ENCODE data around the gene MSS51.

MSS51 gene

DNA sequence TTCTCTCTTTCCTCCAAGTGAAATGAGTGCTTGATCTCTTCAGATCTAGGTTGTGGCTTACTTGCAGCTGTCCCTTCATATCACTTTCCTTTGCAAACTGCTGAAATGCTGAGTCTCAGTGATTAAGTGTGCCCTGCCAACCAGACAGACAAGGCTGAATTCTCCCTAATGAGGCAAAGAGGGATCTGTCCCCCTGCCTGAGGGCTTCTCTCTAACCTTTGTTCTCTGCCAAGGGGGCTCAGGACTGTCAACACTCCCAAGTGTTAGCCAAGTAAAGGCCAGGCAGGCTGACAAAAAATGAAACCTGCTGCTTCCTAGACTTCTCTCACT, at the start of gene MSS51:
MSS51 (minus strand) TSS at position 24 of the 330 bp plus-strand sequence. CDS start 5,277 bp downstream, outside the sequence.
- no peak for DNase-seq (ENCODE audit: extremely low read depth in 1 of 2, low read depth in 1 of 2)

DNA sequence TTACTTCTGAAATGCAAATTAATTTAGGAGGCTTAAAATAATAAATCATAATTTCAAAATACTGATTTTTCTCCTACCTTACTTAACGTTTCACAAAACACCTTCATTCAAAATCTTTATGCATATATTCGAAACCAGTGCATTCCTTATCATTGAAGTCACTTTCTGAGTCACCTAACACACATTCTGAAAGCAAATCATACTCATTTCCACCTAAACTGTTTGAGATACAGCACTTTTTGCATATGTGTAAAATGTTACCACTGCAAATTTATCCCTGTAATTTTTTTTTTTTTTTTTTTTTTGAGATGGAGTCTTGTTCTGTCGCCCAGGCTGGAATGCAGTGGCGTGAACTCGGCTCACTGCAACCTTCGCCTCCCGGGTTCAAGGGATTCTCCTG, 46.8 kb upstream of the MSS51 start:
- DNase-seq (ENCODE audit: extremely low read depth in 1 of 2, low read depth in 1 of 2), result no peak

DNA sequence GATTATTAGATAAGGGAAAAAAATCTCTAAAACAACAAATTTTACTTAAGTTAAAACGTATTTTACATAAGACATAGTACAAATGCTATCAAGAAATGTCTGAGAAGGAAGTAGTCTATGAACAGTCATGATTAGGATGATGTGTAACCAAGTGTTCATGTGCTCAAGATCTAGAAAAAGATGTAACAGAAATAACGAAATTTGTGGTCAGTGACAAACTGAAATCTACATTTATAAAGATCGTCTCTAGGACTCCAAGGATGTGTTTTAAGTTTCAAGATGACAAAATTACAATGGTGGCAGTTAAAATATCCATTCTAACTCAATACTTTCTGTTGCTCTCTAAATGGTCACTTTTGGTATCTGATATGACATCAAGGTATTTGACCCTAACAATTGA, 45.3 kb upstream of the MSS51 start:
- DNase-seq (ENCODE audit: extremely low read depth in 1 of 2, low read depth in 1 of 2), result no peak

DNA sequence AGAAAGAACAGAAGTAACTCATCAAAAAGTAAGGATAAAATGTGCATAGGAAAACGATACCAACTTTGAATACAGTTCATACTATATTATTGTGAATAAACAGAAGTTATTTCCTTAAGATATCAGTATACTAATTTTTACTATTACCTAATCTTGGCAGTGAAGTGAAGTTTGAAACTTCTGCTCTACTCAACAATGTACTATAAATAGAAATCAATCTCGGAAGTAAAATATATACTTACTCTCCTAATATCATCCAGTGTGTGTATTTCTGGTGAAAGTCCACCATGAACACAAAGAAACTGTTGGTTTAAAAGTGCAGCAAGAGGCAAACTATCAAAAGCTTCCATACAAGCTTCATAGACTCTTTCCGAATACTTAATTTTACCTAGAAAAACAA, 37.9 kb upstream of the MSS51 start:
- DNase-seq (ENCODE audit: extremely low read depth in 1 of 2, low read depth in 1 of 2), result no peak

DNA sequence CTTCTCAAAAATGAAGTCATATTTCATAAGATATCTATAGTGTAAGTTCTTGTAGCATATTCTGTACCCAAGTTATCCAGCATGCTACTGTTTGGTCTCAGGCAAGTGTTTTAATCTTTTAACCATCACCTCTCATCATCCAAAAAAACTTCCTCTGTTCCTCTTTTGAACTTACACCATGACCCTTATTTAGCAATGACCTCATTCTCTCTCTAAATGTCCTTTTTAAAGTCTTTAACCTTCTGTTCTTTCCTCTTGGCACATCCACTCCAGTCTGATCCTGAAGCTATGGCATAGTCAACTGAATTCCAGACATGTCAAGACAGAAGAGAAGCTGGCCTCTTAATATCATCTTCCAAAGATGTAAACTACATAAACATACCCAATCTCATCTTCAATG, 36.2 kb upstream of the MSS51 start:
- no peak for DNase-seq (ENCODE audit: extremely low read depth in 1 of 2, low read depth in 1 of 2)

DNA sequence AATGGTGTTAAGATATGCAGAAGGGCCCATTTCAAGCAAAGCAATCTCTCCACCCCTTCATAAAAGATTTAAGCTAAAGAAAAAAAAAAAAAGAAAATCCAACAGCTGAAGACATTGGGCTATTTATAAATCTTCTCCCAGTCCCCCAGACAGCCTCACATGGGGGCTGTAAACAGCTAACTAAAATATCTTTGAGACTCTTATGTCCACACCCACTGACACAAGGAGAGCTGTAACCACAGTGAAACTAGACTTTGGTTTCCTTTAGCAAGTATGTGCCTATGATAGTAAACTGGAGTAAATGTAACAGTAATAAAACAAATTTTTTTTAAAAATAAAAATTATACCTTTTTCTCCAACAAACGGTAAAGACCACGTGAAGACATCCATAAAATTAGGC, 33.8 kb upstream of the MSS51 start:
- DNase-seq (ENCODE audit: extremely low read depth in 1 of 2, low read depth in 1 of 2), result no peak

DNA sequence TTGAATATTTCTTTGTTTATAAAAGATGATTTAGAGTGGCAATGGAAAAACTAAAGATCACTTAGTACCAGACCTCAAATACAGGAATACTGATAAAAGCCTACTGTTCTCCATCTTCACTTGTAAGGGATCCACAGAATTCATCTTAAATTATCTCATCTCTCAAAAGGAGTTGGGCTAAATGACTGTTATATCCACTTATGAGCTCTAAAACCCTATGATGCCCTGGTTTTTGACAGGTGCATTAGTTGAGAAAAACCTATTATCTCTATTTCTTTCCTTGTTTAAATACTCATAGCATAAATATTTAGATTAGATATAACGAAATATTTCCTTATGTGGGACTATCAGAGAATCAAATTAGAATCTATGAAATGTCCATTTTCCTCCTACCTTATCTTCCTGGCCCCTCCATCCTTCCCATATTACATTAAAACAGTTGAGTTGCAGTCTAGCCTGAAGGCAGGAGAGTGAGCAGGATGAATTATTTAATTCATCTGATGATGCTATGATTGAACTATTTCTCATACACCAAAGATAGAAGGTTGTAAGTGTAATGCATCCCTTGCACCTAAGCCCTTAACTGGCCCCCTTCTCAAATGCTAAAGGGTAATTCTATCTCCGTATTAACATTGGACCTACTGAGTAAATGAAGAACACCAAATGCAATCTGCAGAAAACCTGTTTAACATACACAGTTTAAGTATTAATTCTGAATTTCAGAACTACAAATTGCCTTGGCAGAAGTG, 32.8 kb upstream of the MSS51 start:
- DNase-seq (ENCODE audit: extremely low read depth in 1 of 2, low read depth in 1 of 2), result no peak

DNA sequence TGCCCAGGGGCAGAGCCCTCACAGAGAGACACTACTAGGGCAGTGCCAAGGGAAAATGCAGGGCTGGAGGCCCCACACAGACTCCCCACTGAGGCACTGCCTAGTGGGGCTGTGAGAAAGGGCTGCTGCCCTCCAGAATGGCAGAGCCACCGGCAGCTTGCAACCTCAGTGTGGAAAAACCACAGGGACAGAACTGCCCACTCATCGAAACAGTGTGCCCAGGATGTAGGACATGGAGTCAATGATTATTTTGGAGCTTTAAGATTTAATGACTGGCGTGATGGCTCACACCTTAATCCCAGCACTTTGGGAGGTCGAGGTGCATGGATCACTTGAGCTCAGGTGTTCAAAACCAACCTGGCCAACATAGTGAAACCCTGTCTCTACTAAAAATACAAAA, 27.5 kb upstream of the MSS51 start:
- DNase-seq (ENCODE audit: extremely low read depth in 1 of 2, low read depth in 1 of 2), result no peak

DNA sequence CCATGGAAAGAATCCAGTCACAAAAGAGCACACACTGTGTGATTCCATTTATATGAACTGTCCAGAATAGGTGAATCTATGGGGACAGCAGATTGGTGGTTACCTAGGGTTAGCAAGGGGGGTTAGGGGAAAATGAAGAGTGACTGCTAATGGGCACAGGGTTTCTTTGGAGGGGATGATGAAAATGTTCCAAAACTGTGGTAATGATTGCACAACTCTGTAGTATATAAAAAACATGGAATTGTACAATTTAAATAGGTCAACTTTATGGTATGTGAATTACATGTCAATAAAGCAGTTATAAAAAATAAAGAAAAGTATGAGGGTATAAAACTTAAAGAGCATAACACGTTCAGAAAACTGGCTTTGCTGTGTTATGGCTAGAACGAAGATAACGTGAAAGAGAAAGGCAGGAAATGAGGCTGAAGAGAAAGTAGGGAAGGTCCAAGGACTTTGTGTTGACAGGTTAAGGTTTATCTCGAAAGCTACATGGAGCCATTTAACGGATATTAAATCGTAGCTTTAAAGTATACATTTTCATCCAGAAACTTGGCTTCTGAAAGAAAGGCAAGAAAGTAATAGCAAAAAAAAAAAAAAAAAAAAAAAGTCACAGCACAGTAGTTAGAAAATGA, 26.4 kb upstream of the MSS51 start:
- no peak for DNase-seq (ENCODE audit: extremely low read depth in 1 of 2, low read depth in 1 of 2)

DNA sequence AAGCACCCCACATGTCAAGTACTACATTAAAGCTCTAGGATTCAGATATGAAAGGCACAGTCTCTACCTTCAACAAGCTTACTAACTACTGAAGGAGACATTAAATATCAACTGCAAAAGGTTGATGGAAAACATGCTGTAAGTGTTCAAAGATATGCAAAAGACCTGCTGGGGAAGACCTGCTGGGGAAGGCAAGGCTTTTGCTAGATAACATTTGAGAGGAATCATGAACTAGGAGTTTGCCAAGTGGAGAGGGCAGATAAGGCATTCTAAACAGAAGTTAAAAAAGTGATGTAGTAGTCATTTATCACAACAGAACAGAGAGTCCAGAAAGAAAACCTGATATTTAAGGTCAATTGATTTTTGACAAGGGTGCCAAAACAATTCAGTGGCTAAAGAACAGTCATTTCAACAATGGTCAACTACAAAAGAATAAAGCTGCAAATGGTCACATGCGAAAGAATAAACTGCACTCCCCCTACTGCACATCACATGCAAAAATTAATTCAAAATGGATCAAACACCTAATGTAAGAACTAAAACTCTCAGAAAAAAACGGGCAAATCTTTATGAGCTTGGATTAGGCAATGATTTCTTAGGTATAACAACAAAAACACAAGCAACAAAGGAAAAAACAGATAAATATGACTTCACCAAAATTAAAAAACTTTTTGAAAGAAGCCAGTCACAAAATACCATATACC, 23.0 kb upstream of the MSS51 start:
- DNase-seq (ENCODE audit: extremely low read depth in 1 of 2, low read depth in 1 of 2), result no peak

DNA sequence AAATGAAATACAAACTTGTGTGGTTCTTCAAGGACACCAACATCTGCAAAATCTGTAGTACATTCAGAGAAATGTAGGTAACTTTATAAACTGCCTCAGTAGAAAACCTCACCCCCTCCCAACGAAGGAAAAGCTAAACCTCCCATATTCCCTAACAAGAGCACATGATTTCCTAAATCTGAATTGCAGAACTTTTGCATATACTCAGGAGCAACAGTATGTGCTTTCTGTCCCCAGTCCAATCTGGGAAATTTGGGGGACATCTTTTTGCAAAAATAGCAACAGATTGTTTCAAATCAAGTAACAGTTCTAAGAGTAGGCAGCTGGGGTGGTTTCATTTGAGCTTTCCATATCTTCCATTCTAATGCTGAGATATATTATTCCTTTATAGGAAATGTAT, 15.8 kb upstream of the MSS51 start:
- no peak for DNase-seq (ENCODE audit: extremely low read depth in 1 of 2, low read depth in 1 of 2)

DNA sequence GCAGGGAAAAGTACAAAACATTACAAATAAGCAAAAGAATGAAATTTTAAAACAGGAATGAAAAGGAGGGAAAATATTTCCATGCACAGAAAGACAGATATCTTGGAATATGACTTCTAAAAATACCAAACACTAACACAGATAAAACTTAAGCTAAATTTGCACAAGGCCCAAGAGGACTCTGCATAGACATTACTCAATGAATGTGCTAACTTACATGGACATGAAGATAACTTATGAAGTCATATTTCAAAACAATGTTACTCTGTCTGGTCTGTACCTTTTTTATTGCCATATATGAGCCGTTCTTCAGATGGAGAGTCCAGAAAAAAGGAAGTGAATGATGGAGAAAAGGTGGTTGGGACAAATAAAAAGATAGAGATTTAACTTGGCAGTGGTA, 15.0 kb upstream of the MSS51 start:
- DNase-seq (ENCODE audit: extremely low read depth in 1 of 2, low read depth in 1 of 2), result no peak

DNA sequence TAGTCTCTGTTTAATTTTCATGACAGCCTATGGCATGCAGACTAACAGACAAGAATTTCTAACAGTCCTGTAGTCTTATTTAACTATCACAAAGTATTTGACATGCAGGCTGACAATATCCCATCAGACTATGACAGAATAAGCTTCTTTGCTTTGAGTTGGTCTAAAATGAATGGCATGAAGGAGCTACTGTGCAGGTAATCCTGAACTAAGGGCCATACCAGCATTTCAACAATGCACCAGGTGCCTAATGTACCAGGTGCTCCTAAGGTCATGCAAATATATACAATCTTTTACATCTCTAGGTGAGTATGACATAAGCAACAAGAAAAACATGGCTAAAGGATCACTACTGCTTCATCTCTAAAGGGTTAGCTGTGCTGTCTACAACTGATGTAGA, 13.6 kb upstream of the MSS51 start:
- DNase-seq (ENCODE audit: extremely low read depth in 1 of 2, low read depth in 1 of 2), result no peak

DNA sequence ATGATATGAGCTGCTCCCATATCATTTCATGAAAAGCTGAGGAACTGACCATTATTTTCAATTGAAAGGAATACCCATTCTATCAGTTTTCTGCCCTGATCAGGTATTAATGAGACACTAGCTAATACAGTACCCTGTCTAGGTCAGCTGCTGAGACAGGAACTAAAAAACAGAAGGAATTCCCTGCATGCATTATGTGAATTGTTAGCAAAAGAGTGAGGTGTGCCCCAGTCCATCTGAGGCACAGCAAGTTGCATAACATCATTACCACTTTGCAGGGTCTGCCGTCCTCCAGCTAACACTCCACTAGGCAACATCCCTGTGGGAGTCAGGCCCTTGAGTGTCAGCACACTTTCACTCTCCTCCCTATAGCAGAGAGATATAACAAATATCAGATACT, 11.1 kb upstream of the MSS51 start:
- no peak for DNase-seq (ENCODE audit: extremely low read depth in 1 of 2, low read depth in 1 of 2)

DNA sequence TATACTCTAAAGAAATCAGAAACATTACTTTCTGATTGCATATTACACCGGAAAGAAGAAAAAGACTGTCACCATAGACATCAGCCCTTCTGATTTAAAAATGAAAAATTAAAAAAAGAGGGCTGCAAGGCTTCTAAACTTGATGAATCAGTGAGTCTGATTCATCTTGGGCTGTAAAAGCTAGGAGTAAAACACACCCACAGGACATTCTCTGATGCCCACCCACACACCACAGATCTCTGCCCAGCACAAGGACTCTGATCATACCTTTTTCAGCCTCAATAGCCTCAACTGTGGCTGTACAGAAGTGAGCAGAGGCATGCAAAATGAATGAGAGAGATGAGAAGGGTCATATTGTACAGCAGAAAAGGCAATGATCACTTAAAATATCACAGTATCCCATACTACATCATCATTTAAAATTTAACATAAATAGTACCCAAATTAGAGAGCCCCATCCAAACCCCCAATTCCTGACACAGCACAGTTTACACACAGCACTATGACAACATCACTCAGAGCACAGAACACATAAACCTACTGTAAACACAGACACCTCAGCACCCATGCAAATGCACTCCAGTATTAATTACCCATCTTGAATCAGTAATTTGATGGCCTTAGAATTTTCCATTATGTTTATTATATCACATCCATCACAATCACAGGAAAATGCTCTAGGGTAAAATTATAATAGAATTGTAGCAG, 6.4 kb upstream of the MSS51 start:
- DNase-seq (ENCODE audit: extremely low read depth in 1 of 2, low read depth in 1 of 2), result no peak

DNA sequence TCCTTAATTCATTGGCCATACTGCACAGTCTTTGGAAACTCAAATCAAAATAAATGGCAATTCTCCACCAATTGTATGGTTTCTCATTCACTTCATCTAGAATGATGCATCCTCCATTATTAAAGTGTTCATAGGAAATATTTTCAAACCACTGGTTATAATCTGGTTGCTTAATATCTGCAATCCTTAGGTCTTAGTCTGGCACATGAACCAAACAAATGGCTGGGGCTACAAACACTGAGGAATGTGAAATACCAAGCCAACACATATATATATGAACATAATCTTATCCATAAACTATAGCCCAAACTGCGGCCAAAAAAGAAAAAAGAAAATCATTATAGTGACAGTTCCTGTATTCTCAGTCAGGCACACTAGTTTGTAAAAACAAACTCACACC, 5.7 kb upstream of the MSS51 start:
- DNase-seq (ENCODE audit: extremely low read depth in 1 of 2, low read depth in 1 of 2), result no peak

DNA sequence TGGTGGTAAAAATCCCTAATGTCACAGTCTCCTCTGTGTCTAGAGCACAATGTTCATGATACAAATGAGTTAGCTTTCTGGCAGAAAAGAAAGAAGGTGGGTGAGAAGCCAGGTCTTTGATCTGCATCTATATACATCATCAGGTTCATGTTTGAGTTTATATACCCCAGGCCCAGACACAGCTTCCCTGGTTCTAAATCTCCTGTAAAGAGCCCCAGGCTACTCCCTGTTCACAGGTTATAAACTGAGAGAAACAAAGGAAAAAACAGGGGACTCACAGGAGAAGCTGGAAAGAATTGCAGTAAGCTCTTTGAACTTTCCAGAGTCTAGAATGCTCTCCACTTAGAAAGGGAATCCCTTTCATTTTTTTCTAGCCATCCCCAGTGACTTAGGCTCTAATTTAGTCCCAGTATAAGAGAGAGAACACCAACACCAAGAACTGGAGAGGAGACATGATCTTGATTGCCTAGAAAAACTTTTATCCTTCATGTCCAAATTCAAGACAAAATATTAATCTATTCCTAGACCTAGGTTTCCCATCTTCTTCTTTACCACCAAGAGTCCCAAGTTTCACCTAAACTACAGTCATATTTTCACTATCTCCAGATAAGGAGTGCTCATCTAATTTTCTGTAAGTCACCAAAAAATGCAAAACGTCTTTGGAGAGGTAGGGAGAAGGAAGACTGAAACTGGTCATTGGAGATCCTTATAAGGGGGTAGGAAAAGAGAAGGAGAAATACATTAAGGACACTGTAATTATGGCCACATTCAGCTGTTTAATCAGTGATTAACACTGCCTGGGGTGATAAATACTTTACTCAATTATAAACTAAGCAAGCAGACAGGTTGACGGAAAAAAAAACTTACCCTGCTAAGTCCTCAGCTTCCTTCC, 469 bp downstream of the MSS51 start:
- DNase-seq (ENCODE audit: extremely low read depth in 1 of 2, low read depth in 1 of 2), result no peak

DNA sequence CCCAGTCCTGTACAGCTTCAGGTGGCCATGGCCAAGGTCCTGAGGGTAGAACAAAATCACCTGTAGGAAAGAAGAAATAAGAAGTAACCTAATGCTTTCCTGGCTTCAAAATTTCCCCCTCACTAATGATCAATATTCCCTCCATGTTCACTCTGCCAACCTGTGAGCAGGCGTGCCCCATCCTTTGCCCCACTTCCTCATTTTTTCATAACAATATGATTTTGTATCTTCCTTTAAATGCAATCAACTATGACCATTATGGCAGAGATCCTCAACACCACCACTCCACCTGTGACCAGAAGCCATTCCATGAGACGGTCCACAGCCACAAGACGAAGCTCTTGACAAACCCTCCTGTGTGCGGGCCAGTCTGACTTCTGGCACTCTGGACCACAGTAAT, 7.0 kb downstream of the MSS51 start:
- no peak for DNase-seq (ENCODE audit: extremely low read depth in 1 of 2, low read depth in 1 of 2)

DNA sequence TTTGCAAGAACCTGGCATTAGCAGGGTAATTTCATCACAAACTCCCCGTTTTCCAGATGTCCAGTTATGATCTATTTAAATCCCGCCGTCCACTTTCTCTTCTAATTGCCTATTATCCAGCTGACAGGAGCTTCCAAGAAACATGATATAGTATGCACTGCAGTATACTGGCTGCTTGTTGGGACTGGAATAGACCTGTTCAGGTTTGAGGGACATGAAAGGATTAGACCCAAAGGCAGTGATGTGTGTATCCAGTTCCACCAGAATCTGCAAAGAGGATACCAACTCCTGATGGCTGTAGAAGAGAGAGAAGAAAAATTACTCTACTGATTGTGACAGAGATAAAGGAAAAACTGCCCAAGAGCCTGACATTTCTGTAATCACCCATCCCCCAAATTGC, 8.9 kb downstream of the MSS51 start:
- no peak for DNase-seq (ENCODE audit: extremely low read depth in 1 of 2, low read depth in 1 of 2)

DNA sequence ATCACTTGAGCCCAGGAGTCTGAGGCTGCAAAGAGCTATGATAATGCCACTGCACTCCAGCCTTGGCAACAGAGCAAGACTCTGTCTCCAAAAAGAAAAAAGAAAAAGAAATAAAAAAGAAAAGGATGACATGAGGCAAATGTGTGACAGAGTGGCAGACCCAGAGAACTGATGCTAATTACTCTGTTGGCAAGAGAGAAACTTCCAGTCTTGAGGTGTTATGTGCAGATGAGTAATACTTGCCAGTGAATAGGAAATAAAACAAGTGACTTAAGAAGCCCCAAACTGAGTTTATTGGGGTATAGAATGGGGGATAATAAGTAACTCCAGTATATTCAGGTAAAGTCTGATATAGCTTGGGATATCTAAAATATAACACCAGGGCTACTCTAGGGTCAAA, 10.1 kb downstream of the MSS51 start:
- DNase-seq (ENCODE audit: extremely low read depth in 1 of 2, low read depth in 1 of 2), result no peak

DNA sequence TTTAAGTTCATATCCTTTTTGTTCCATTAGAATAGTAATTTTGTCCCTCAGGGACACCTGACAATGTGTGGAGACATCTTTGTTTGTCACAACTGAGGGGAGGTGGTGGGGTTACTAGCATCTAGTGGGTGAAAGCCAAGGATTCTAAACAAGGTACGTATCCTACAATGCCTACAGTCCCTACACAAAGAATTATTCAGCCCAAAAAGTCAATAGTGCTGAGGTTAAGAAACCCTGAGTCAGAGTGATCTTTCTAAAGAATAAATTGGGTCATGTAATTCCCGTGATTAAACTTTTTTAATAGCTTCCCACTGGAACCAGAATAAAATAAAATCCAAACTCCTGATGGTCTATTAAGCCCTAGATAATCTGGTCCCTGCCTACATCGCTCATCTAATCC, 16.8 kb downstream of the MSS51 start:
- DNase-seq (ENCODE audit: extremely low read depth in 1 of 2, low read depth in 1 of 2), result no peak
